Suprapubic skin (tissue), 4 donors: ENCODE measurements around the gene RUNX1. TPM values are rescaled to one million over a fixed set of nuclear protein-coding genes. Genes with fewer than 3 reads are reported as not detected.
A peak's percentile ranks its signal among the peaks of the same experiment; 100 is the strongest.

Experiments
- DNase-seq, 2 donors: peaks; one replicate each; pipeline ENCODE4 v3.0.0-alpha.2; 2019; ENCODE audit warnings: low spot score in 2 of 2
- H3K27ac ChIP-seq: fragments of 200-600 bp; sonication (generic); one replicate; pipeline ENCODE4 v1.5.1; 2019
- H3K27me3 ChIP-seq: fragments of 200-600 bp; sonication (generic); one replicate; pipeline ENCODE4 v1.5.1; 2019
- H3K36me3 ChIP-seq: fragments of 200-600 bp; sonication (generic); one replicate; pipeline ENCODE4 v1.5.1; 2019
- H3K4me1 ChIP-seq: fragments of 200-600 bp; sonication (generic); one replicate; pipeline ENCODE4 v1.5.1; 2019
- H3K4me3 ChIP-seq: fragments of 200-600 bp; sonication (generic); one replicate; pipeline ENCODE4 v1.5.1; 2019; ENCODE audit warnings: mild to moderate bottlenecking
- H3K9me3 ChIP-seq: fragments of 200-600 bp; sonication (generic); one replicate; pipeline ENCODE4 v1.5.1; 2019
- CTCF ChIP-seq, 2 donors: fragments of 200-600 bp in 1 of 2; fragments of 450-650 bp in 1 of 2; sonication (generic) in 1 of 2; IDR thresholded peaks; one replicate each; pipeline ENCODE4 v1.5.1; 2016 to 2019; ENCODE audit warnings: antibody characterized with exemption in 2 of 2, mild to moderate bottlenecking in 1 of 2, moderate library complexity in 1 of 2
- EP300 ChIP-seq: sonication (generic); formaldehyde crosslinking; IDR thresholded peaks from one replicate; pipeline ENCODE4 v1.6.1; 2017; ENCODE audit warnings: antibody characterized with exemption
- POLR2A ChIP-seq, 2 donors: fragments of 450-650 bp; IDR thresholded peaks; one replicate each; pipeline ENCODE4 v1.6.1; 2017; ENCODE audit warnings: antibody characterized with exemption in 2 of 2, mild to moderate bottlenecking in 2 of 2, moderate library complexity in 2 of 2
- POLR2AphosphoS5 ChIP-seq, 3 donors: sonication (generic); formaldehyde crosslinking; IDR thresholded peaks; one replicate each; pipeline ENCODE4 v1.6.1; 2017; ENCODE audit warnings: antibody characterized with exemption in 3 of 3
- WGBS: methylation state at CpG from one replicate; pipeline ENCODE4 v1.1.5; 2018; 5-methylcytosine and 5-hydroxymethylcytosine counted together
- total RNA-seq, 4 donors: library from RNA; depleted of rRNA; stranded (reverse); fragments of >200 nt; gene quantifications; one replicate each; pipeline ENCODE4 v1.1.0, GENCODE V29; 2016

Gene RUNX1
- total RNA-seq, 4 donors from 2014 or later: 15.4 to 26.7 (median 20.5) TPM

DNA sequence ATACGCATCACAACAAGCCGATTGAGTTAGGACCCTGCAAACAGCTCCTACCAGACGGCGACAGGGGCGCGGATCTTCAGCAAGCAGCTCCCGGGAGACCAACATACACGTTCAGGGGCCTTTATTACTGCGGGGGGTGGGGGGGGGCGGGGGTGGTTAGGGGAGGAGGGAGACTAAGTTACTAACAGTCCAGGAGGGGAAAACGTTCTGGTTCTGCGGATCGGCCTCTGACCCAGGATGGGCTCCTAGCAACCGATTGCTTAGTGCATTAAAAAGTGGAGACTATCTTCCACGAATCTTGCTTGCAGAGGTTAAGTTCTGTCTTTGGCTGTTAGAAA lies 162.0 kb downstream of the RUNX1 start:
- TF ChIP-seq POLR2AphosphoS5 (IDR thresholded peaks at IDR 0.05) (no peak), POLR2A (IDR thresholded peaks at IDR 0.05) (no peak), EP300 (no peak), CTCF (IDR thresholded peaks at IDR 0.05) (no peak)
- no peak for DNase-seq
- WGBS: 5% methylated on average over 15 of the region's 15 CpGs
- Histone ChIP-seq H3K27ac (peak overlapping the region; percentile 96), H3K4me1 (peaks cover 57% of the 10 kb centered on the region), H3K9me3 (no peaks in the 10 kb centered on the region), H3K36me3 (no peaks in the 10 kb centered on the region), H3K4me3 (peak overlapping the region; percentile 84), H3K27me3 (peaks cover 24% of the 10 kb centered on the region)

GRCh38 chr21:34886240-34887104 lies 162.6 kb downstream of the RUNX1 start:
- H3K36me3 ChIP-seq: no peaks in the 10 kb centered on the region
- peak overlapping the region; percentile 84 for H3K4me3 ChIP-seq
- peak in 1 of 2 donors; percentile 72 for DNase-seq
- peaks cover 54% of the 10 kb centered on the region for H3K4me1 ChIP-seq
- peaks cover 24% of the 10 kb centered on the region for H3K27me3 ChIP-seq
- WGBS: 5% methylated on average over 28 of the region's 56 CpGs
- H3K9me3 ChIP-seq: no peaks in the 10 kb centered on the region
- peak overlapping the region; percentile 96 for H3K27ac ChIP-seq
- TF ChIP-seq CTCF (IDR thresholded peaks at IDR 0.05) (peak in 1 of 2 donors; percentile 5), POLR2AphosphoS5 (IDR thresholded peaks at IDR 0.05) (peak in 1 of 3 donors; percentile 39), POLR2A (IDR thresholded peaks at IDR 0.05) (no peak), EP300 (no peak)

GRCh38 chr21:34885626-34886239 lies 163.4 kb downstream of the RUNX1 start:
- 26% methylated on average over 24 of the region's 24 CpGs for WGBS
- peak overlapping the region; percentile 84 for H3K4me3 ChIP-seq
- H3K27ac ChIP-seq: peak overlapping the region; percentile 96
- TF ChIP-seq POLR2A (IDR thresholded peaks at IDR 0.05): no peak
- TF ChIP-seq EP300: no peak
- no peak for TF ChIP-seq CTCF (IDR thresholded peaks at IDR 0.05)
- TF ChIP-seq POLR2AphosphoS5 (IDR thresholded peaks at IDR 0.05): no peak
- H3K4me1 ChIP-seq: peaks cover 50% of the 10 kb centered on the region
- no peaks in the 10 kb centered on the region for H3K9me3 ChIP-seq
- peaks cover 22% of the 10 kb centered on the region for H3K27me3 ChIP-seq
- H3K36me3 ChIP-seq: no peaks in the 10 kb centered on the region
- DNase-seq: no peak

DNA sequence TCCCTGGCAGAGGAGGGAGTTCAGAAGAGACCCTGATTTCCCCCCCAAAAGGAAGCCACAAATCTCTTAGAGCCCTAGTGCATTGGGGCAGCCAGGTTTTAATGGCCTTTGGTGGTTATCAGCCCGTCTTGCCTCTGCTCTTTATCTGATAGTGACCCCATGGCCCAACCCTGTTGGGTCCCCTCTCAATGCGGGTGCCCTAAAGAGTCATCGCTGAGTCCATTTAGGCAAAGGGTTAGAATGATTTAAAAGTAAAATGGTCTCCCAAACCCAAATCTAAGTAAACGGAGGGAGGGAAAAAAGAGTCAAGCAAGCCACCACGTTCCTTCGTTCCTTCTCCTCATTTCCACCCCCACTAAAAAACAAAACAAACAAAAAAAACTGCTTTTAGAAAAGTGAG lies 164.0 kb downstream of the RUNX1 start:
- TF ChIP-seq EP300: no peak
- no peak for TF ChIP-seq POLR2AphosphoS5 (IDR thresholded peaks at IDR 0.05)
- no peak for TF ChIP-seq CTCF (IDR thresholded peaks at IDR 0.05)
- no peak for TF ChIP-seq POLR2A (IDR thresholded peaks at IDR 0.05)
- Histone ChIP-seq H3K4me3 (peak overlapping the region; percentile 84), H3K27me3 (peaks cover 15% of the 10 kb centered on the region), H3K36me3 (no peaks in the 10 kb centered on the region), H3K9me3 (no peaks in the 10 kb centered on the region), H3K27ac (peak overlapping the region; percentile 96), H3K4me1 (peaks cover 45% of the 10 kb centered on the region)
- WGBS: 64% methylated on average over 6 of the region's 6 CpGs
- DNase-seq: no peak

DNA sequence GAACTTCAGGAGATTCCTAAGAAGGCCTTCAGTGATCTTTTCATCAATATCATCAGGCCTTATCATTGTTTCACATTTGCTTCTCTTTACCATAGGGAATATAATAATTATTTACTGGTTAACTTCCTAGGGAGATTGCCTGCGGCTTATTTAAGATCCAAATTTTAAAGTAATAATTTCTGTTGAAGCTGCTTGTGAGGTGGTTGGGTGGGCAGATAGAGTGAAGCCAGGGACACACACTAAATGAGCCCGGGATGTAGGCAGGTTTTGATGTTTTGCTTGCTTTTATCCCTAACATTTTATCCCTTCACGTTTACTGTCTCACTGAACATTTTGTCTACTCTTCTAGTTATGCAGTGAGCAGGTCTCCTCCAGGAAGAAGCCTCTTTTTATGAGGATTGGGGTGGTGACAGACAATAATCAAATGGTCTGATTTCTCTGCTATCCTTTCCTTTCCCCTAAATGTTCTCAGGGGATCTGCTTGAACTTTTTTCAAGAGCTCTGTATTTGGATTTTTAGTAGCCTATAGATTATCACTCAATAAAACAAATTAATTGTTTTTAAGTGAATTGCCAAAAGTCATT lies 164.7 kb downstream of the RUNX1 start:
- no peak for TF ChIP-seq CTCF (IDR thresholded peaks at IDR 0.05)
- TF ChIP-seq EP300: no peak
- TF ChIP-seq POLR2AphosphoS5 (IDR thresholded peaks at IDR 0.05): no peak
- no peak for TF ChIP-seq POLR2A (IDR thresholded peaks at IDR 0.05)
- H3K4me1 ChIP-seq: peaks cover 38% of the 10 kb centered on the region
- peaks cover 15% of the 10 kb centered on the region for H3K27me3 ChIP-seq
- peak overlapping the region; percentile 96 for H3K27ac ChIP-seq
- peak overlapping the region; percentile 84 for H3K4me3 ChIP-seq
- H3K36me3 ChIP-seq: peaks cover 5% of the 10 kb centered on the region
- DNase-seq: no peak
- no peaks in the 10 kb centered on the region for H3K9me3 ChIP-seq
- WGBS: 61% methylated on average over 3 of the region's 3 CpGs
